HEK293 (cell line): ENCODE results near the gene TMEM150B.

Experiments used
- PBX3 ChIP-seq: sonication (generic); formaldehyde crosslinking; IDR thresholded peaks from 2 replicates; pipeline ENCODE4 v1.8.1; 2022; ENCODE audit warnings: mild to moderate bottlenecking, moderate library complexity, missing genetic modification reagents
- SP2 ChIP-seq: fragments of 450-650 bp; formaldehyde crosslinking; IDR thresholded peaks from 2 replicates; pipeline ENCODE4 v1.5.1; 2016; ENCODE audit warnings: missing biosample characterization, missing genetic modification characterization
- TRIM28 ChIP-seq: IDR thresholded peaks from 2 replicates; pipeline ENCODE4 v1.6.1; 2011; ENCODE audit warnings: low read length, control low read depth, borderline replicate concordance
- ZNF10 ChIP-seq: fragments of 450-650 bp; formaldehyde crosslinking; IDR thresholded peaks from 2 replicates; pipeline ENCODE4 v1.5.1; 2017; ENCODE audit warnings: missing biosample characterization, missing genetic modification characterization
- ZNF140 ChIP-seq: fragments of 450-650 bp; formaldehyde crosslinking; IDR thresholded peaks from 2 replicates; pipeline ENCODE4 v1.5.1; 2016; ENCODE audit warnings: missing biosample characterization, missing genetic modification characterization
- ZNF157 ChIP-seq: fragments of 450-650 bp; formaldehyde crosslinking; IDR thresholded peaks from 2 replicates; pipeline ENCODE4 v1.5.1; 2016; ENCODE audit warnings: missing biosample characterization, missing genetic modification characterization
- ZNF274 ChIP-seq, 2 experiments: fragments of 200-500 bp in 1 of 2; fragments of 450-650 bp in 1 of 2; sonication (Bioruptor generic) in 1 of 2; formaldehyde crosslinking in 1 of 2; IDR thresholded peaks; 2 replicates each; pipeline versions ENCODE4 v1.5.1 to v1.6.1; 2014 to 2016; ENCODE audit warnings: borderline replicate concordance in 1 of 2, inconsistent platforms in 1 of 2, low read length in 1 of 2, missing biosample characterization in 1 of 2, missing genetic modification characterization in 1 of 2
- ZNF426 ChIP-seq: fragments of 450-650 bp; formaldehyde crosslinking; IDR thresholded peaks from 2 replicates; pipeline ENCODE4 v1.5.1; 2017; ENCODE audit warnings: missing biosample characterization, missing genetic modification characterization, mild to moderate bottlenecking, inconsistent platforms, moderate library complexity
- ZNF510 ChIP-seq: fragments of 450-650 bp; formaldehyde crosslinking; IDR thresholded peaks from 2 replicates; pipeline ENCODE4 v1.5.1; 2018; ENCODE audit warnings: mild to moderate bottlenecking, missing genetic modification characterization, missing biosample characterization; ENCODE audit not compliant: insufficient replicate concordance
- ZNF571 ChIP-seq: fragments of 450-650 bp; formaldehyde crosslinking; IDR thresholded peaks from 2 replicates; pipeline ENCODE4 v1.5.0; 2017; ENCODE audit warnings: missing biosample characterization, missing genetic modification characterization
- ZNF629 ChIP-seq: fragments of 450-650 bp; formaldehyde crosslinking; IDR thresholded peaks from 2 replicates; pipeline ENCODE4 v1.5.1; 2017; ENCODE audit warnings: missing biosample characterization, missing genetic modification characterization
- ZNF785 ChIP-seq: fragments of 450-650 bp; formaldehyde crosslinking; IDR thresholded peaks from 2 replicates; pipeline ENCODE4 v1.5.1; 2016; ENCODE audit warnings: missing biosample characterization, missing genetic modification characterization
- TF ChIP-seq, protein P1 (sequence below): fragments of 450-650 bp; formaldehyde crosslinking; IDR thresholded peaks from 2 replicates; pipeline ENCODE4 v1.5.1; 2016; ENCODE audit warnings: missing biosample characterization, missing genetic modification characterization
- TF ChIP-seq, protein P2 (sequence below): fragments of 450-650 bp; formaldehyde crosslinking; IDR thresholded peaks from 2 replicates; pipeline ENCODE4 v1.5.1; 2016; ENCODE audit warnings: missing biosample characterization, missing genetic modification characterization

- TF ChIP-seq TRIM28, result no peak
- TF ChIP-seq ZNF157 (tag by site-specific recombination), result no peak
- TF ChIP-seq, protein P1, sequence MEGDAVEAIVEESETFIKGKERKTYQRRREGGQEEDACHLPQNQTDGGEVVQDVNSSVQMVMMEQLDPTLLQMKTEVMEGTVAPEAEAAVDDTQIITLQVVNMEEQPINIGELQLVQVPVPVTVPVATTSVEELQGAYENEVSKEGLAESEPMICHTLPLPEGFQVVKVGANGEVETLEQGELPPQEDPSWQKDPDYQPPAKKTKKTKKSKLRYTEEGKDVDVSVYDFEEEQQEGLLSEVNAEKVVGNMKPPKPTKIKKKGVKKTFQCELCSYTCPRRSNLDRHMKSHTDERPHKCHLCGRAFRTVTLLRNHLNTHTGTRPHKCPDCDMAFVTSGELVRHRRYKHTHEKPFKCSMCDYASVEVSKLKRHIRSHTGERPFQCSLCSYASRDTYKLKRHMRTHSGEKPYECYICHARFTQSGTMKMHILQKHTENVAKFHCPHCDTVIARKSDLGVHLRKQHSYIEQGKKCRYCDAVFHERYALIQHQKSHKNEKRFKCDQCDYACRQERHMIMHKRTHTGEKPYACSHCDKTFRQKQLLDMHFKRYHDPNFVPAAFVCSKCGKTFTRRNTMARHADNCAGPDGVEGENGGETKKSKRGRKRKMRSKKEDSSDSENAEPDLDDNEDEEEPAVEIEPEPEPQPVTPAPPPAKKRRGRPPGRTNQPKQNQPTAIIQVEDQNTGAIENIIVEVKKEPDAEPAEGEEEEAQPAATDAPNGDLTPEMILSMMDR (tag by site-specific recombination), result no peak
- no peak for TF ChIP-seq ZNF510 (tag by site-specific recombination)
- no peak for TF ChIP-seq ZNF10 (tag by site-specific recombination)
- TF ChIP-seq SP2, result no peak
- no peak for TF ChIP-seq ZNF571 (tag by site-specific recombination)
- TF ChIP-seq ZNF274 (IDR thresholded peaks at IDR 0.05; ENCODE audit: low read length), result no peak
- TF ChIP-seq ZNF274 (tag by site-specific recombination; IDR thresholded peaks at IDR 0.05; ENCODE audit: borderline replicate concordance), result no peak
- no peak for TF ChIP-seq ZNF140 (tag by site-specific recombination)
- TF ChIP-seq ZNF785 (tag by site-specific recombination), result no peak
- TF ChIP-seq PBX3 (CRISPR knock-in tag), result no peak
- TF ChIP-seq ZNF629 (tag by site-specific recombination), result no peak
- TF ChIP-seq, protein P2, sequence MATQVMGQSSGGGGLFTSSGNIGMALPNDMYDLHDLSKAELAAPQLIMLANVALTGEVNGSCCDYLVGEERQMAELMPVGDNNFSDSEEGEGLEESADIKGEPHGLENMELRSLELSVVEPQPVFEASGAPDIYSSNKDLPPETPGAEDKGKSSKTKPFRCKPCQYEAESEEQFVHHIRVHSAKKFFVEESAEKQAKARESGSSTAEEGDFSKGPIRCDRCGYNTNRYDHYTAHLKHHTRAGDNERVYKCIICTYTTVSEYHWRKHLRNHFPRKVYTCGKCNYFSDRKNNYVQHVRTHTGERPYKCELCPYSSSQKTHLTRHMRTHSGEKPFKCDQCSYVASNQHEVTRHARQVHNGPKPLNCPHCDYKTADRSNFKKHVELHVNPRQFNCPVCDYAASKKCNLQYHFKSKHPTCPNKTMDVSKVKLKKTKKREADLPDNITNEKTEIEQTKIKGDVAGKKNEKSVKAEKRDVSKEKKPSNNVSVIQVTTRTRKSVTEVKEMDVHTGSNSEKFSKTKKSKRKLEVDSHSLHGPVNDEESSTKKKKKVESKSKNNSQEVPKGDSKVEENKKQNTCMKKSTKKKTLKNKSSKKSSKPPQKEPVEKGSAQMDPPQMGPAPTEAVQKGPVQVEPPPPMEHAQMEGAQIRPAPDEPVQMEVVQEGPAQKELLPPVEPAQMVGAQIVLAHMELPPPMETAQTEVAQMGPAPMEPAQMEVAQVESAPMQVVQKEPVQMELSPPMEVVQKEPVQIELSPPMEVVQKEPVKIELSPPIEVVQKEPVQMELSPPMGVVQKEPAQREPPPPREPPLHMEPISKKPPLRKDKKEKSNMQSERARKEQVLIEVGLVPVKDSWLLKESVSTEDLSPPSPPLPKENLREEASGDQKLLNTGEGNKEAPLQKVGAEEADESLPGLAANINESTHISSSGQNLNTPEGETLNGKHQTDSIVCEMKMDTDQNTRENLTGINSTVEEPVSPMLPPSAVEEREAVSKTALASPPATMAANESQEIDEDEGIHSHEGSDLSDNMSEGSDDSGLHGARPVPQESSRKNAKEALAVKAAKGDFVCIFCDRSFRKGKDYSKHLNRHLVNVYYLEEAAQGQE, result no peak
- no peak for TF ChIP-seq ZNF426 (tag by site-specific recombination)
Measured at GRCh38 chr19:55336101-55336500, 11.0 kb upstream of the TMEM150B start.
